Measurements from ENCODE around the gene DIO3. TPM values are rescaled to one million over a fixed set of nuclear protein-coding genes. Genes with fewer than 3 reads are reported as not detected.

Gene DIO3
- total RNA-seq, 1 experiment from 2014 or later: 4.9 TPM

DNA sequence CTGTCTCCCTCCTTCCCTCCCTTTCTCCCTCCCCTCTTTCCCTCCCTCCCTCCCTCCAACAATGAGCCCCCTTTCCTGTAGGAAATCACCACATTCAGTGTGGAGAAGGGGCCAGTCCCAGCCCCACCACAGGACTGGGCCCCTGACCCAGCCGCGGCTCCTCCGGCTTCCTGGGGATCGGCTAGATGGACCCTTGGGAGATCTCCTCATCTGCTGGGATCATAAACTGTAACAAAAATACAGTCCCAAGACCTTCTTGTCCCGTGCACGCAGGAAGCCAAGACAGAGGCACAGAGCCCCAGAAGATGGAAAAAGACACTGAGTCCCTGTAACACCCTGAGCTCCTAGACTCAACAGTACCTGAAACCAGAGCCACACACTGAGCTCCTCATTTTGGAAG, 23.9 kb downstream of the DIO3 start:
- TF ChIP-seq, protein P1, sequence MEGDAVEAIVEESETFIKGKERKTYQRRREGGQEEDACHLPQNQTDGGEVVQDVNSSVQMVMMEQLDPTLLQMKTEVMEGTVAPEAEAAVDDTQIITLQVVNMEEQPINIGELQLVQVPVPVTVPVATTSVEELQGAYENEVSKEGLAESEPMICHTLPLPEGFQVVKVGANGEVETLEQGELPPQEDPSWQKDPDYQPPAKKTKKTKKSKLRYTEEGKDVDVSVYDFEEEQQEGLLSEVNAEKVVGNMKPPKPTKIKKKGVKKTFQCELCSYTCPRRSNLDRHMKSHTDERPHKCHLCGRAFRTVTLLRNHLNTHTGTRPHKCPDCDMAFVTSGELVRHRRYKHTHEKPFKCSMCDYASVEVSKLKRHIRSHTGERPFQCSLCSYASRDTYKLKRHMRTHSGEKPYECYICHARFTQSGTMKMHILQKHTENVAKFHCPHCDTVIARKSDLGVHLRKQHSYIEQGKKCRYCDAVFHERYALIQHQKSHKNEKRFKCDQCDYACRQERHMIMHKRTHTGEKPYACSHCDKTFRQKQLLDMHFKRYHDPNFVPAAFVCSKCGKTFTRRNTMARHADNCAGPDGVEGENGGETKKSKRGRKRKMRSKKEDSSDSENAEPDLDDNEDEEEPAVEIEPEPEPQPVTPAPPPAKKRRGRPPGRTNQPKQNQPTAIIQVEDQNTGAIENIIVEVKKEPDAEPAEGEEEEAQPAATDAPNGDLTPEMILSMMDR (conservative IDR thresholded peaks at IDR 0.05; ENCODE audit: low read depth, low read length): no peak
- TF ChIP-seq EZH2 (IDR thresholded peaks at IDR 0.05; ENCODE audit: low read length, unreplicated experiment) (no peak), EZH2phosphoT487 (IDR thresholded peaks at IDR 0.05; ENCODE audit: borderline replicate concordance, low read length) (no peak)
- intact Hi-C loops (cut with micrococcal nuclease): no loop called here

DNA sequence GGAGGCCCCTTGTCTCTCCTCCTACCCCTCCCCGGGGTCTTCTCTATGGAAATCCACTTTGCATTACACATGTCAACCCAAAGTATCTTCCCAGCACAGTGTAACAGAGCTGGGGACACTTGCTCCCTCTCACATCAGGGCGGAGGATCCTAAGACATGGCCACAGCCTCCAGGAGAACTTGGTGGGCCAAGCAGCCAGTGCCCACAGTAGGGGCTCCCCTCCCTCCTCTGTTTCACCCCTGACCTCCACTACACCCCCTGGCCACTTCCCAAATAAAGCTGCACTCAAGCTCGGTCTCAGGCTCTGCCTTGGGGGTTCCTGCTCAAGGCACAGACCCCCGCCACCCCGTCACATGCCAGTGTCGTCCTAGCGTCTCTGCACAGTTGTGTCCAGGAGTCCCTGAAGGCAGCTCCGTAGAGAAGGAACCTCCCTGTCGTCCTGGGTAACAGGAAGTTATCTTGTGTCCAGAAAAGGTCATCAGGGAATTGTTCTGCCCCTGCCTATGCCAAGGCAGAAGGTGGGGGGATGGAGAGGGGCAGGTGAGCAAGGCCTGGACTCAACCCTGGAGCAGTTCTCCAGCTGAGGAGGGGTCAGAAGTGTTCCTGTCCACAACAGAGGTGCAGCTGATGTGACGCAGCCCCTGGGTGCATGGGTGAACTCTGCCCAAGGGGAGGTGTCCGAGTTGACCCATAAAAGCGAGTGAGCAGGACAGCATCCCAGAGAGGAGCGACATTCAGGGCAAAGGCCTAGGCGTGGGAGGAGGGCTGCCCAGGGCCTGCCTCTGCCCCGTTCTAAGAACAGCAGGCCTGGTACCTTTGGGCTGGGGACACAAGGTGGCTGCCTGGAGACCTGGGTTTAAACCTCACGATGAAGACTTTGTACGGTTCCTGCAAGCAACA, 25.5 kb downstream of the DIO3 start:
- H2AFZ ChIP-seq (ENCODE audit: low read length): no peak overlapping the region
- no peaks in the 10 kb centered on the region for H4K20me1 ChIP-seq (ENCODE audit: low read length)
- ATAC-seq: no peak
- no peak for DNase-seq
- H3K27me3 ChIP-seq (ENCODE audit: low read length): 0 out of 2 replicates have a peak, but pooled peaks cover 1% of the 10 kb centered on the region
- H3K4me3 ChIP-seq (ENCODE audit: low read length): no peak overlapping the region
- no peak overlapping the region for H3K27ac ChIP-seq (ENCODE audit: low read length)
- H3K9me2 ChIP-seq (replicated peaks; ENCODE audit: low read length): no peaks in the 10 kb centered on the region
- no peaks in the 10 kb centered on the region for H3K9me3 ChIP-seq (ENCODE audit: low read length)
- intact Hi-C loops (cut with micrococcal nuclease): no loop called here
- no peaks in the 10 kb centered on the region for H3K36me3 ChIP-seq (ENCODE audit: low read depth, low read length)
- TF ChIP-seq EZH2phosphoT487 (IDR thresholded peaks at IDR 0.05; ENCODE audit: borderline replicate concordance, low read length): no peak
- no peak for TF ChIP-seq EZH2 (IDR thresholded peaks at IDR 0.05; ENCODE audit: low read length, unreplicated experiment)
- TF ChIP-seq, protein P1 (conservative IDR thresholded peaks at IDR 0.05; ENCODE audit: low read depth, low read length): no peak
- H3K9ac ChIP-seq (ENCODE audit: low read length): no peak overlapping the region
- H3K4me2 ChIP-seq (ENCODE audit: low read length): no peak overlapping the region
- no TSS peak for BruUV-seq (replicated peaks)
- CTCF ChIA-PET: no interaction called here
- H3F3A ChIP-seq (ENCODE audit: low read length, unreplicated experiment): no peaks in the 10 kb centered on the region
- H3K4me1 ChIP-seq (ENCODE audit: insufficient read depth, low read length): no peaks in the 10 kb centered on the region
- H3K79me2 ChIP-seq (ENCODE audit: low read length): no peaks in the 10 kb centered on the region
- POLR2A ChIA-PET (ENCODE audit: unreplicated experiment): no interaction called here

More for the DNA sequence above, 23.9 kb downstream of the DIO3 start:
- no peaks in the 10 kb centered on the region for H4K20me1 ChIP-seq (ENCODE audit: low read length)
- H3K9me2 ChIP-seq (replicated peaks; ENCODE audit: low read length): no peaks in the 10 kb centered on the region
- no peak overlapping the region for H3K4me3 ChIP-seq (ENCODE audit: low read length)
- POLR2A ChIA-PET (ENCODE audit: unreplicated experiment): no interaction called here
- H3F3A ChIP-seq (ENCODE audit: low read length, unreplicated experiment): no peaks in the 10 kb centered on the region
- no peak overlapping the region for H3K4me2 ChIP-seq (ENCODE audit: low read length)
- H2AFZ ChIP-seq (ENCODE audit: low read length): no peak overlapping the region
- peaks cover 16% of the 10 kb centered on the region for H3K27me3 ChIP-seq (ENCODE audit: low read length)
- H3K36me3 ChIP-seq (ENCODE audit: low read depth, low read length): no peaks in the 10 kb centered on the region
- BruUV-seq (replicated peaks): no TSS peak
- H3K79me2 ChIP-seq (ENCODE audit: low read length): no peaks in the 10 kb centered on the region
- H3K9ac ChIP-seq (ENCODE audit: low read length): no peak overlapping the region
- CTCF ChIA-PET: no interaction called here
- DNase-seq: no peak
- no peaks in the 10 kb centered on the region for H3K9me3 ChIP-seq (ENCODE audit: low read length)
- H3K4me1 ChIP-seq (ENCODE audit: insufficient read depth, low read length): no peaks in the 10 kb centered on the region
- no peak for ATAC-seq
- H3K27ac ChIP-seq (ENCODE audit: low read length): no peak overlapping the region

DNA sequence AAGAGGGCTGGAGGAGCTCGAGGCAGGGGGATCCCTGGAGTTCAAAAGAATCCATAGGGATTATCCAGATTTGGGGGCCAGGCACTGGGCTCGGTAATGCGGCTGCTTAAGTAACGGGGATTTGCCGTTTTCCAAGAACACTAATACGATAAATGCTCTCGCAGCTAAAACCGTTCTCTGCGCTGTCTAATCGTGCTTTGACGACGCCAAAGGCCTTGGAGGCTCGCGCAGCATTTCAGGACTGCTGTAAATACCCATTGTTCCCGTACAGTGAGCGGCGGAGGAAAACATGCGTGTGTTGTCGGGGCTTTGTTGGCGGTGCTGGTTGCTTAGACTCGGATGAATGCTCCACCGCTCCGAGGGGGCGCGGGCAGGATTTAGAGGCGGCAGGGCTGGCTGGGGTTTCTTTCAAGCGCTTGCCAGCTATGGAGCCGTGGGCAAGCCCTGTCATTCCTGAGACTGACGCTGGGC, 26.2 kb downstream of the DIO3 start:
- POLR2A ChIA-PET (ENCODE audit: unreplicated experiment): no interaction called here
- no peak for TF ChIP-seq EZH2phosphoT487 (IDR thresholded peaks at IDR 0.05; ENCODE audit: borderline replicate concordance, low read length)
- TF ChIP-seq, protein P1 (conservative IDR thresholded peaks at IDR 0.05; ENCODE audit: low read depth, low read length): no peak
- no peak for TF ChIP-seq EZH2 (IDR thresholded peaks at IDR 0.05; ENCODE audit: low read length, unreplicated experiment)
- ATAC-seq (no peak), DNase-seq (no peak)
- Histone ChIP-seq H2AFZ (ENCODE audit: low read length) (no peak overlapping the region), H3K4me2 (ENCODE audit: low read length) (no peak overlapping the region), H3K9ac (ENCODE audit: low read length) (no peak overlapping the region), H3K36me3 (ENCODE audit: low read depth, low read length) (no peaks in the 10 kb centered on the region), H3K9me3 (ENCODE audit: low read length) (no peaks in the 10 kb centered on the region), H3K79me2 (ENCODE audit: low read length) (no peaks in the 10 kb centered on the region), H3K27ac (ENCODE audit: low read length) (no peak overlapping the region), H3F3A (ENCODE audit: low read length, unreplicated experiment) (no peaks in the 10 kb centered on the region), H3K4me1 (ENCODE audit: insufficient read depth, low read length) (no peaks in the 10 kb centered on the region), H3K4me3 (ENCODE audit: low read length) (no peak overlapping the region), H4K20me1 (ENCODE audit: low read length) (no peaks in the 10 kb centered on the region), H3K27me3 (ENCODE audit: low read length) (no peaks in the 10 kb centered on the region), H3K9me2 (replicated peaks; ENCODE audit: low read length) (no peaks in the 10 kb centered on the region)
- intact Hi-C loops (cut with micrococcal nuclease): no loop called here
- BruUV-seq (replicated peaks): no TSS peak
- CTCF ChIA-PET: no interaction called here
